ENCODE measurements around the gene ING5.

Gene ING5

DNA sequence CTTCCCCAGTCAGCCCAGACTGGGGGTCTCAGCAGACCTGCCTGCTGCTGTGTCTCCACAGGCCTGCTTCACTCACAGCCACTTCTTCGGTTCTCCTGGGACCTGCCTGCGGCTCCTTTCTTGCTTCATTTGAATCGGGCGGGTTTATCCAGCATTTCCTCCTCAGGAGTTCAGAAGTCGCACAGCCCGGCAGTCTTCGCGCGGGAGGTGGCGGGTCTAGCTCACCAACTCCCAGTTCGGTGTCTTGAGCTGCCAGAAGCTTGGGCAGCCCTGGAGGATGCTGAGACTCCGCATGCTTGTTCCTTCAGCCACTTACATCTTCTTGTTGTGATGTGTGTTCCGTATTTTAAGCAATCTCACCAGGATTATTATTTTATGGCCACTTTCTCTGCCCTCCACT, 43.4 kb downstream of the ING5 start:
- TF ChIP-seq TAF1 (IDR thresholded peaks at IDR 0.05; ENCODE audit: borderline replicate concordance, insufficient read depth, low read length) = no peak
- TF ChIP-seq SIN3A (IDR thresholded peaks at IDR 0.05; ENCODE audit: borderline replicate concordance, insufficient read depth, low read length) = no peak
- no peak for TF ChIP-seq FOXP2 (optimal IDR thresholded peaks at IDR 0.05; ENCODE audit: borderline replicate concordance, extremely low read depth, extremely low read length, insufficient read depth)
- no peak for TF ChIP-seq POLR2AphosphoS5 (IDR thresholded peaks at IDR 0.05; ENCODE audit: low read depth, low read length)
- no peak for TF ChIP-seq REST (IDR thresholded peaks at IDR 0.05; ENCODE audit: insufficient read depth in 1 of 2, low read depth in 2 of 2, low read length in 2 of 2)

DNA sequence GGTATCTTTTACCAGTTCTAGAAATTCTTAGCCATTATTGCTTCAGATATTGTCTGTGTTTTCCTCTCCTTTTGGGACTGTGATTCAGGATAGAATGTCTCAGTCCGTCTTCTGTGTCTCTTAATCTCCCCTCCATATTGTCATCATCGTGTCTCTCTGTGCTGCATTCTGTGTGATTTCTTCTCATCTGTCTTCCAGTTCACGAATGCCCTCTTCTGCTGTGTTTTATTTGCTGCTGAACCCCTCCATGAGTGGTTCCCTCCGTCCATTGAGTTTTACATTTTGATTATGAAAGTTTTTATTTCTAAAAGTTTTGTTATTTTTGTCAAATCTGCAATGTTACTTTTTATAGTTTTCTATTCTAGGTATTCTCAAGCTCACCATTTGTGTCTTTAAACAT, 44.2 kb downstream of the ING5 start:
- TF ChIP-seq POLR2AphosphoS5 (IDR thresholded peaks at IDR 0.05; ENCODE audit: low read depth, low read length) (no peak), REST (IDR thresholded peaks at IDR 0.05; ENCODE audit: insufficient read depth in 1 of 2, low read depth in 2 of 2, low read length in 2 of 2) (no peak), SIN3A (IDR thresholded peaks at IDR 0.05; ENCODE audit: borderline replicate concordance, insufficient read depth, low read length) (no peak), TAF1 (IDR thresholded peaks at IDR 0.05; ENCODE audit: borderline replicate concordance, insufficient read depth, low read length) (no peak), FOXP2 (optimal IDR thresholded peaks at IDR 0.05; ENCODE audit: borderline replicate concordance, extremely low read depth, extremely low read length, insufficient read depth) (no peak)

DNA sequence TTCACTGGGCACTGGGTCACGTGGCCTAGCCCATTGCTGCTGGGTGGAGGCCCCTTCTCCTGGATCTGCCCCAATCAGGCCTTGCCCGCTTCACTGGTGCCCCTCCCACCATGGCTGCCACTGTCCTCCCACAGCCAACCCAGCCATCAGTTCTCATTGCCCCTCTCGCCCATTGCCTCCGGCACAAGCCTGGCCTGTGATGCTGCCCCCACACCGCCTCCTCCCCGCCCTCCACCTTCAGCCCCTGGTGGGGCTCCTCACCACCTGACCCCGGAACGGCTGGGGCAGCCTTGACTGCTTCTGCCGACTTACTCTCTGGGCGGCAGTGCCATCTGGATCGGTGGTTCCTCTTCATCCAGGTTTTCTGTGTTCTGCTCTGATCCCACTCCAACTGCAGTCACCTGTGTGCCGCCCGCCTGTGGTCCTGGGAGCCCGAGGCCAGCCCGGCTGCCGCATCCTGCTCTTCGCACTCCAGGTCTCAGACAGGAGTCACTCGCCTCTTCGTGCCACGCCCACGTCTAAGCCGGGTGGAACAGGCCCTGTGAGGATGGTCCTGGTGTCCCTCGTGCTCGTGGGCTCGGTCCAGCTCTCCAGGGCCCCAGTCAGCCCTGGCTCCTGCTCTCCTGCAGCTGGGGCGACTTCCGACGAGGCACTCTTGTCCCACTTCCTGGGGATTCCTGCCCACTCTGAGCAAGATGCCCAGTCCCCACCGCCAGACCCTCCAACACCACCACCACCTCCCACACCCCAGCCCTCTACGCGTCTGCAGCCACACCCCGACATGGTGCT, 46.8 kb downstream of the ING5 start:
- TF ChIP-seq FOXP2 (optimal IDR thresholded peaks at IDR 0.05; ENCODE audit: borderline replicate concordance, extremely low read depth, extremely low read length, insufficient read depth) (no peak), SIN3A (IDR thresholded peaks at IDR 0.05; ENCODE audit: borderline replicate concordance, insufficient read depth, low read length) (no peak), POLR2AphosphoS5 (IDR thresholded peaks at IDR 0.05; ENCODE audit: low read depth, low read length) (no peak), TAF1 (IDR thresholded peaks at IDR 0.05; ENCODE audit: borderline replicate concordance, insufficient read depth, low read length) (no peak), REST (IDR thresholded peaks at IDR 0.05; ENCODE audit: insufficient read depth in 1 of 2, low read depth in 2 of 2, low read length in 2 of 2) (no peak)

- TF ChIP-seq FOXP2 (optimal IDR thresholded peaks at IDR 0.05; ENCODE audit: borderline replicate concordance, extremely low read depth, extremely low read length, insufficient read depth) (no peak), POLR2AphosphoS5 (IDR thresholded peaks at IDR 0.05; ENCODE audit: low read depth, low read length) (no peak), SIN3A (IDR thresholded peaks at IDR 0.05; ENCODE audit: borderline replicate concordance, insufficient read depth, low read length) (no peak), TAF1 (IDR thresholded peaks at IDR 0.05; ENCODE audit: borderline replicate concordance, insufficient read depth, low read length) (no peak), REST (IDR thresholded peaks at IDR 0.05; ENCODE audit: insufficient read depth in 1 of 2, low read depth in 2 of 2, low read length in 2 of 2) (no peak)
These were observed 48.4 kb downstream of the ING5 start for GRCh38 chr2:241750076-241750840.
